ENCODE measurements around the gene CCDC12. TPM values are rescaled to one million over a fixed set of nuclear protein-coding genes. Genes with fewer than 3 reads are reported as not detected.

The CCDC12 gene
- total and polyA plus RNA-seq, 9 of the 15 experiments (the other 6 are each of a cell fraction or from before 2014, with no cell fraction given) = 8.9 to 201 (median 86.9) TPM

GRCh38 chr3:46987743-46988401 lies 11.3 kb upstream of the CCDC12 start (continued):
- 0 out of 2 replicates have a peak, but pooled peaks have one; percentile 13 for TF ChIP-seq NR1H2 (CRISPR knock-in tag; IDR thresholded peaks at IDR 0.05)
- TF ChIP-seq POLR2H (tag; IDR thresholded peaks at IDR 0.05; ENCODE audit: low read depth) = peak; percentile 81
- peak; percentile 78; the same call in 1 of the 2 replicates for TF ChIP-seq GATAD2B (IDR thresholded peaks at IDR 0.05; ENCODE audit: borderline replicate concordance)
- peak; percentile 38; the same call in 1 of the 2 replicates for TF ChIP-seq RAD51 (IDR thresholded peaks at IDR 0.05; ENCODE audit: borderline replicate concordance, low read depth)
- peak; percentile 90 for TF ChIP-seq EP300 (IDR thresholded peaks at IDR 0.05; ENCODE audit: low read length)
- no peak for TF ChIP-seq ATF1 (CRISPR knock-in tag; IDR thresholded peaks at IDR 0.05)
- peak; percentile 72 for TF ChIP-seq ATF1 (tag; IDR thresholded peaks at IDR 0.05)
- TF ChIP-seq SRSF9 (IDR thresholded peaks at IDR 0.05; ENCODE audit: borderline replicate concordance, low read depth, low read length) = no peak
- TF ChIP-seq ZNF75A (CRISPR knock-in tag; IDR thresholded peaks at IDR 0.05) = no peak
- TF ChIP-seq, protein P1, sequence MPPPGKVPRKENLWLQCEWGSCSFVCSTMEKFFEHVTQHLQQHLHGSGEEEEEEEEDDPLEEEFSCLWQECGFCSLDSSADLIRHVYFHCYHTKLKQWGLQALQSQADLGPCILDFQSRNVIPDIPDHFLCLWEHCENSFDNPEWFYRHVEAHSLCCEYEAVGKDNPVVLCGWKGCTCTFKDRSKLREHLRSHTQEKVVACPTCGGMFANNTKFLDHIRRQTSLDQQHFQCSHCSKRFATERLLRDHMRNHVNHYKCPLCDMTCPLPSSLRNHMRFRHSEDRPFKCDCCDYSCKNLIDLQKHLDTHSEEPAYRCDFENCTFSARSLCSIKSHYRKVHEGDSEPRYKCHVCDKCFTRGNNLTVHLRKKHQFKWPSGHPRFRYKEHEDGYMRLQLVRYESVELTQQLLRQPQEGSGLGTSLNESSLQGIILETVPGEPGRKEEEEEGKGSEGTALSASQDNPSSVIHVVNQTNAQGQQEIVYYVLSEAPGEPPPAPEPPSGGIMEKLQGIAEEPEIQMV (tag; conservative IDR thresholded peaks at IDR 0.05; ENCODE audit: low read depth) = no peak
- peak; percentile 97 to 98 for TF ChIP-seq MAZ (CRISPR knock-in tag; conservative IDR thresholded peaks at IDR 0.05 in 1 of 2, IDR thresholded peaks at IDR 0.05 in 1 of 2)
- TF ChIP-seq GMEB1 (CRISPR knock-in tag; IDR thresholded peaks at IDR 0.05) = no peak
- peak; percentile 75; the same call in 1 of the 2 replicates for TF ChIP-seq ATF7 (IDR thresholded peaks at IDR 0.05)
- TF ChIP-seq DPF2 (IDR thresholded peaks at IDR 0.05) = peak; percentile 93
- TF ChIP-seq, protein P2, sequence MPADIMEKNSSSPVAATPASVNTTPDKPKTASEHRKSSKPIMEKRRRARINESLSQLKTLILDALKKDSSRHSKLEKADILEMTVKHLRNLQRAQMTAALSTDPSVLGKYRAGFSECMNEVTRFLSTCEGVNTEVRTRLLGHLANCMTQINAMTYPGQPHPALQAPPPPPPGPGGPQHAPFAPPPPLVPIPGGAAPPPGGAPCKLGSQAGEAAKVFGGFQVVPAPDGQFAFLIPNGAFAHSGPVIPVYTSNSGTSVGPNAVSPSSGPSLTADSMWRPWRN (IDR thresholded peaks at IDR 0.05; ENCODE audit: low read depth) = peak; percentile 47; the same call in 1 of the 2 replicates
- TF ChIP-seq NR2C1 (IDR thresholded peaks at IDR 0.05) = no peak; the same call in 1 of the 2 replicates
- 0 out of 2 replicates have a peak, but pooled peaks have one; percentile 39 for TF ChIP-seq NR2C1 (tag; IDR thresholded peaks at IDR 0.05)
- TF ChIP-seq ELF1 (tag; IDR thresholded peaks at IDR 0.05) = 0 out of 2 replicates have a peak, but pooled peaks have one; percentile 50
- 0 out of 2 replicates have a peak, but pooled peaks have one; percentile 31 for TF ChIP-seq ZKSCAN1 (IDR thresholded peaks at IDR 0.05; ENCODE audit: low read depth, low read length)
- no peak; the same call in 1 of the 2 replicates for TF ChIP-seq FOXM1 (IDR thresholded peaks at IDR 0.05; ENCODE audit: low read depth)
- peak; percentile 78; the same call in 1 of the 2 replicates for TF ChIP-seq FOXM1 (CRISPR knock-in tag; IDR thresholded peaks at IDR 0.05; ENCODE audit: low read depth)
- TF ChIP-seq SMARCA4 (IDR thresholded peaks at IDR 0.05) = peak; percentile 84
- peak; percentile 38; the same call in 1 of the 2 replicates for TF ChIP-seq KLF13 (tag; IDR thresholded peaks at IDR 0.05; ENCODE audit: borderline replicate concordance, low read depth)
- TF ChIP-seq BRD9 (IDR thresholded peaks at IDR 0.05; ENCODE audit: low read depth, partially characterized antibody) = peak; percentile 94
- no peak for TF ChIP-seq CBX5 (IDR thresholded peaks at IDR 0.05; ENCODE audit: borderline replicate concordance, low read depth)
- no peak for TF ChIP-seq RUNX1 (IDR thresholded peaks at IDR 0.05; ENCODE audit: low read depth)
- peak; percentile 65 for TF ChIP-seq KDM5B (IDR thresholded peaks at IDR 0.05; ENCODE audit: insufficient replicate concordance, low read depth, low read length)
- peak; percentile 87 for TF ChIP-seq GTF2E2 (tag; IDR thresholded peaks at IDR 0.05)
